Measurements from ENCODE around the gene MRPL49. TPM values are rescaled to one million over a fixed set of nuclear protein-coding genes. Genes with fewer than 3 reads are reported as not detected.

The MRPL49 gene
- total RNA-seq = 10 to 100 TPM; 48.0 to 68.5 (median 61.7) TPM

GRCh38 chr11:65121865-65122696 lies at the start of gene MRPL49, which contains the start of gene FAU:
Gene MRPL49 (plus strand): TSS chr11:65122321. CDS start chr11:65122347, 26 bp downstream.
Gene FAU (minus strand): TSS chr11:65122134. CDS start chr11:65121813, 321 bp downstream.
- H3K36me3 ChIP-seq = peaks cover 50% of the 10 kb centered on the region

GRCh38 chr11:65072631-65072966 lies 49.5 kb upstream of the MRPL49 start:
- WGBS = 60% methylated on average over 1 of the region's 1 CpG
- Histone ChIP-seq H3K9me3 (no peaks in the 10 kb centered on the region), H3K4me3 (no peak overlapping the region), H3K27ac (no peak overlapping the region), H3K36me3 (no peaks in the 10 kb centered on the region), H3K4me1 (no peaks in the 10 kb centered on the region), H3K27me3 (no peaks in the 10 kb centered on the region)
- DNase-seq (ENCODE audit: low spot score in 2 of 2) = no peak
- TF ChIP-seq CTCF (IDR thresholded peaks at IDR 0.05) (no peak), POLR2AphosphoS5 (IDR thresholded peaks at IDR 0.05) (no peak), POLR2A (IDR thresholded peaks at IDR 0.05) (no peak), EP300 (IDR thresholded peaks at IDR 0.05) (no peak)

More at GRCh38 chr11:65121865-65122696, at the start of gene MRPL49, which contains the start of gene FAU:
- H3K27ac ChIP-seq = peak within 1 kb of the TSS; percentile 90
- WGBS = under 1% methylated on average over 62 of the region's 64 CpGs
- H3K4me1 ChIP-seq = peaks cover 49% of the 10 kb centered on the region
- TF ChIP-seq POLR2A (IDR thresholded peaks at IDR 0.05) (peak; percentile 61 to 90), EP300 (IDR thresholded peaks at IDR 0.05) (no peak), CTCF (IDR thresholded peaks at IDR 0.05) (no peak), POLR2AphosphoS5 (IDR thresholded peaks at IDR 0.05) (peak; percentile 46 to 98 (median 92))
- H3K4me3 ChIP-seq = peak within 1 kb of the TSS; percentile 66
- DNase-seq (ENCODE audit: low spot score in 2 of 2) = peak; percentile 99
- no peaks in the 10 kb centered on the region for H3K27me3 ChIP-seq
- no peaks in the 10 kb centered on the region for H3K9me3 ChIP-seq

GRCh38 chr11:65077451-65077850 lies 44.7 kb upstream of the MRPL49 start:
- no peaks in the 10 kb centered on the region for H3K27me3 ChIP-seq
- H3K27ac ChIP-seq = no peak overlapping the region
- WGBS = 81% methylated on average over 4 of the region's 4 CpGs
- DNase-seq (ENCODE audit: low spot score in 2 of 2) = no peak
- no peaks in the 10 kb centered on the region for H3K9me3 ChIP-seq
- no peaks in the 10 kb centered on the region for H3K36me3 ChIP-seq
- H3K4me3 ChIP-seq = no peak overlapping the region
- TF ChIP-seq POLR2AphosphoS5 (IDR thresholded peaks at IDR 0.05) (no peak), EP300 (IDR thresholded peaks at IDR 0.05) (no peak), CTCF (IDR thresholded peaks at IDR 0.05) (no peak), POLR2A (IDR thresholded peaks at IDR 0.05) (no peak)
- no peaks in the 10 kb centered on the region for H3K4me1 ChIP-seq

- Histone ChIP-seq H3K27ac (no peak overlapping the region), H3K4me1 (peaks cover under 1% of the 10 kb centered on the region), H3K9me3 (no peaks in the 10 kb centered on the region), H3K36me3 (no peaks in the 10 kb centered on the region), H3K27me3 (no peaks in the 10 kb centered on the region), H3K4me3 (no peak overlapping the region)
- TF ChIP-seq CTCF (IDR thresholded peaks at IDR 0.05) (peak; percentile 38 to 72), POLR2A (IDR thresholded peaks at IDR 0.05) (no peak)
- no peak for DNase-seq (ENCODE audit: low spot score in 2 of 2)
- WGBS = 50% methylated on average over 3 of the region's 3 CpGs
Observed at GRCh38 chr11:65078151-65078550, 44.0 kb upstream of the MRPL49 start.

- Histone ChIP-seq H3K9me3 (no peaks in the 10 kb centered on the region), H3K27me3 (no peaks in the 10 kb centered on the region), H3K27ac (no peak overlapping the region), H3K4me1 (peaks cover 5% of the 10 kb centered on the region), H3K4me3 (no peak overlapping the region), H3K36me3 (no peaks in the 10 kb centered on the region)
- no peak for TF ChIP-seq CTCF (IDR thresholded peaks at IDR 0.05)
- no peak for TF ChIP-seq EP300 (IDR thresholded peaks at IDR 0.05)
- no peak for TF ChIP-seq POLR2A (IDR thresholded peaks at IDR 0.05)
- no peak for TF ChIP-seq POLR2AphosphoS5 (IDR thresholded peaks at IDR 0.05)
- WGBS = 88% methylated on average over 9 of the region's 9 CpGs
- no peak for DNase-seq (ENCODE audit: low spot score in 2 of 2)
Observed at GRCh38 chr11:65078786-65079342, 43.3 kb upstream of the MRPL49 start.
